H1 (cell line): ENCODE data around the gene TRABD2B. TPM values are rescaled to one million over a fixed set of nuclear protein-coding genes. Genes with fewer than 3 reads are reported as not detected.

Experiments used
- CTCF ChIA-PET: fragments of 300-600 bp; sonication (Branson Sonifier 250); formaldehyde crosslinking; loops from one replicate; lab custom pipeline; 2021; ENCODE audit not compliant: partially characterized antibody; lab: Charles Lee
- POLR2A ChIA-PET: fragments of 300-600 bp; sonication (Branson Sonifier 250); formaldehyde crosslinking; loops from one replicate; lab custom pipeline; 2021; ENCODE audit warnings: inconsistent platforms; ENCODE audit not compliant: partially characterized antibody; lab: Charles Lee
- DNase-seq, 2 experiments: peaks; one replicate each; pipeline versions ENCODE4 v3.0.0 to v3.0.0-alpha.2; 2010 to 2022; ENCODE audit warnings: low spot score in 2 of 2, low read depth in 1 of 2, mixed read lengths in 1 of 2
- FAIRE-seq: peaks from 2 replicates; lab custom pipeline; 2011; peaks lifted over from hg19 to GRCh38; lab: Jason Lieb, UNC
- H2AFZ ChIP-seq: 2 replicates; pipeline ENCODE4 v1.8.1; 2012; ENCODE audit warnings: low read length, inconsistent platforms
- H2AK5ac ChIP-seq: 2 replicates; pipeline ENCODE4 v1.6.1; 2013; ENCODE audit warnings: low read depth, low read length
- H2BK120ac ChIP-seq: replicated peaks from 2 replicates; pipeline ENCODE3; 2013; ENCODE audit warnings: low read depth, low read length, inconsistent platforms
- H2BK12ac ChIP-seq: 2 replicates; pipeline ENCODE4 v1.6.1; 2013; ENCODE audit warnings: low read depth, low read length
- H2BK15ac ChIP-seq: 2 replicates; pipeline ENCODE4 v1.6.1; 2013; ENCODE audit warnings: low read length
- H2BK20ac ChIP-seq: 2 replicates; pipeline ENCODE4 v1.6.1; 2013; ENCODE audit warnings: low read length
- H2BK5ac ChIP-seq: 2 replicates; pipeline ENCODE4 v1.6.1; 2013; ENCODE audit warnings: low read depth, low read length
- H3K14ac ChIP-seq: 2 replicates; pipeline ENCODE4 v1.6.1; 2013; ENCODE audit warnings: inconsistent platforms; ENCODE audit not compliant: insufficient read length
- H3K18ac ChIP-seq: 2 replicates; pipeline ENCODE4 v1.6.1; 2013; ENCODE audit warnings: low read length; ENCODE audit errors: extremely low read depth
- H3K23ac ChIP-seq: 2 replicates; pipeline ENCODE4 v1.6.1; 2013; ENCODE audit warnings: inconsistent platforms; ENCODE audit not compliant: insufficient read length
- H3K23me2 ChIP-seq: 2 replicates; pipeline ENCODE4 v1.6.1; 2013; ENCODE audit warnings: low read depth, low read length
- H3K27ac ChIP-seq: 2 replicates; pipeline ENCODE4 v1.6.1; 2011; ENCODE audit warnings: low read depth, low read length, inconsistent platforms
- H3K27me3 ChIP-seq, 4 experiments: replicated peaks in 1 of 4; 1 replicate in 1 of 4; 2 replicates in 3 of 4; pipeline versions ENCODE4 v1.6.1 to v1.8.1; 2011 to 2013; ENCODE audit warnings: low read length in 3 of 4, mild to moderate bottlenecking in 3 of 4, inconsistent platforms in 2 of 4, mixed read lengths in 2 of 4, moderate library complexity in 1 of 4; ENCODE audit not compliant: control insufficient read depth in 3 of 4, insufficient read depth in 3 of 4; ENCODE audit errors: extremely low read depth in 1 of 4
- H3K36me3 ChIP-seq, 4 experiments: 2 replicates each; pipeline versions ENCODE4 v1.6.1 to v1.8.1; 2011 to 2013; ENCODE audit warnings: mild to moderate bottlenecking in 4 of 4, low read length in 3 of 4, moderate library complexity in 2 of 4, control low read depth in 1 of 4, inconsistent platforms in 1 of 4; ENCODE audit not compliant: insufficient read depth in 4 of 4, control insufficient read depth in 2 of 4
- H3K4ac ChIP-seq: replicated peaks from 2 replicates; pipeline ENCODE3; 2013; ENCODE audit warnings: low read length, low read depth, mixed read lengths, inconsistent platforms; ENCODE audit not compliant: insufficient read length
- H3K4me1 ChIP-seq, 4 experiments: replicated peaks in 1 of 4; 1 replicate in 1 of 4; 2 replicates in 3 of 4; pipeline versions ENCODE4 v1.6.1 to v1.8.1; 2011 to 2013; ENCODE audit warnings: low read length in 3 of 4, inconsistent platforms in 2 of 4, mixed read lengths in 1 of 4; ENCODE audit not compliant: insufficient read depth in 4 of 4, control insufficient read depth in 3 of 4
- H3K4me2 ChIP-seq, 2 experiments: 2 replicates each; pipeline versions ENCODE4 v1.6.1 to v1.8.1; 2011 to 2013; ENCODE audit warnings: low read depth in 2 of 2, low read length in 2 of 2, control low read depth in 1 of 2, inconsistent platforms in 1 of 2, mild to moderate bottlenecking in 1 of 2; ENCODE audit not compliant: insufficient read depth in 1 of 2
- H3K4me3 ChIP-seq, 4 experiments: fragments of 200-600, 300-600 bp in 1 of 4; sonication (generic), shearing (Covaris generic), sonication (Bioruptor Twin) in 1 of 4; 2 replicates each; pipeline versions ENCODE4 v1.5.1 to v1.8.1; 2011 to 2016; ENCODE audit warnings: low read length in 4 of 4, low read depth in 3 of 4, control low read depth in 2 of 4, inconsistent platforms in 2 of 4, mild to moderate bottlenecking in 2 of 4, mixed read lengths in 1 of 4, moderate library complexity in 1 of 4; ENCODE audit not compliant: insufficient read depth in 2 of 4; ENCODE audit errors: extremely low read depth in 1 of 4
- H3K56ac ChIP-seq: replicated peaks from 2 replicates; pipeline ENCODE3; 2013; ENCODE audit warnings: low read depth, mild to moderate bottlenecking, mixed read lengths, low read length, inconsistent platforms; ENCODE audit not compliant: insufficient read length
- H3K79me1 ChIP-seq: 2 replicates; pipeline ENCODE4 v1.6.1; 2013; ENCODE audit warnings: low read depth, low read length, control low read depth
- H3K79me2 ChIP-seq, 2 experiments: 2 replicates each; pipeline versions ENCODE4 v1.6.1 to v1.8.1; 2012 to 2013; ENCODE audit warnings: low read length in 2 of 2, mild to moderate bottlenecking in 2 of 2, inconsistent platforms in 1 of 2; ENCODE audit not compliant: insufficient read depth in 2 of 2, control insufficient read depth in 1 of 2
- H3K9ac ChIP-seq, 4 experiments: replicated peaks in 1 of 4; 1 replicate in 1 of 4; 2 replicates in 3 of 4; pipeline versions ENCODE4 v1.6.1 to v1.8.1; 2011 to 2013; ENCODE audit warnings: low read depth in 3 of 4, low read length in 3 of 4, control low read depth in 2 of 4, mild to moderate bottlenecking in 2 of 4, moderate library complexity in 2 of 4, inconsistent platforms in 1 of 4; ENCODE audit errors: extremely low read depth in 1 of 4
- H3K9me3 ChIP-seq, 2 experiments: 2 replicates each; pipeline versions ENCODE4 v1.6.1 to v1.8.1; 2012 to 2013; ENCODE audit warnings: mild to moderate bottlenecking in 2 of 2, moderate library complexity in 2 of 2, control low read depth in 1 of 2, inconsistent platforms in 1 of 2, low read depth in 1 of 2, low read length in 1 of 2, mixed read lengths in 1 of 2; ENCODE audit not compliant: insufficient read depth in 2 of 2
- H4K20me1 ChIP-seq, 2 experiments: replicated peaks in 1 of 2; 2 replicates each; pipeline versions ENCODE3 to v1.8.1; 2011 to 2013; ENCODE audit warnings: inconsistent platforms in 2 of 2, low read length in 2 of 2, mild to moderate bottlenecking in 1 of 2; ENCODE audit not compliant: insufficient read depth in 2 of 2, control insufficient read depth in 1 of 2
- H4K5ac ChIP-seq: 2 replicates; pipeline ENCODE4 v1.6.1; 2013; ENCODE audit warnings: low read length, low read depth, mixed read lengths, inconsistent platforms; ENCODE audit not compliant: insufficient read length
- H4K8ac ChIP-seq: 2 replicates; pipeline ENCODE4 v1.8.0; 2013; ENCODE audit warnings: mild to moderate bottlenecking, moderate library complexity, low read length, inconsistent platforms; ENCODE audit not compliant: insufficient read depth; ENCODE audit errors: extremely low read depth
- H4K91ac ChIP-seq: replicated peaks from 2 replicates; pipeline ENCODE3; 2013; ENCODE audit warnings: low read length, mixed read lengths, inconsistent platforms; ENCODE audit not compliant: insufficient read length
- CHD2 ChIP-seq: IDR thresholded peaks from 2 replicates; pipeline ENCODE4 v1.6.1; 2012; ENCODE audit warnings: low read length, improper control_type of control experiment
- RAD21 ChIP-seq, 2 experiments: IDR thresholded peaks in 1 of 2; conservative IDR thresholded peaks in 1 of 2; 2 replicates each; pipeline ENCODE4 v1.6.1; 2011; ENCODE audit warnings: low read depth in 2 of 2, low read length in 2 of 2, improper control_type of control experiment in 1 of 2, inconsistent platforms in 1 of 2, mild to moderate bottlenecking in 1 of 2, moderate library complexity in 1 of 2
- WGBS, 2 experiments: shearing (Covaris generic) in 1 of 2; methylation state at CpG; one replicate each; pipeline versions ENCODE4 v1.1.6 to v1.1.7; 2013 to 2015; ENCODE audit warnings: low lambda C conversion rate in 2 of 2, mixed read lengths in 2 of 2, inconsistent platforms in 1 of 2, low coverage in 1 of 2, missing lambda C conversion rate in 1 of 2; ENCODE audit not compliant: insufficient replicate concordance in 2 of 2, insufficient coverage in 1 of 2, insufficient read length in 1 of 2; ENCODE audit errors: extremely low coverage in 1 of 2, missing lambda C conversion rate in 1 of 2; 5-methylcytosine and 5-hydroxymethylcytosine counted together
- polyA plus RNA-seq, 7 experiments: library from polyadenylated mRNA; depleted of rRNA in 3 of 7; stranded (reverse) in 5 of 7; unstranded in 2 of 7; fragments of >200 nt in 5 of 7; fragments of 200-250 nt in 2 of 7; gene quantifications; 1 replicate in 5 of 7; 2 replicates in 1 of 7; 4 replicates in 1 of 7; pipeline versions ENCODE4 v1.2.1 to v1.2.3, GENCODE V29; 2011 to 2013; ENCODE audit warnings: missing spikeins in 2 of 7, mixed read lengths in 2 of 7
- total RNA-seq: library from RNA; stranded (reverse); fragmentation: NEBNext Ultra II Directional; extraction: Animal tissue kit (Norgen Biotek cat#: 25700); gene quantifications from 2 replicates; pipeline ENCODE4 v1.2.1, GENCODE V29; 2021
- TF ChIP-seq, protein P1 (sequence below), 3 experiments: IDR thresholded peaks; 1 replicate in 2 of 3; 2 replicates in 1 of 3; pipeline versions ENCODE4 v1.5.1 to v1.6.1; 2011; ENCODE audit warnings: low read length in 3 of 3, mild to moderate bottlenecking in 3 of 3, inconsistent platforms in 2 of 3, low read depth in 1 of 3, moderate library complexity in 1 of 3; ENCODE audit not compliant: insufficient read depth in 1 of 3; ENCODE audit errors: control extremely low read depth in 1 of 3

TRABD2B gene
- total and polyA plus RNA-seq, 2 of the 8 experiments (the other 6 are each of a cell fraction or from before 2014, with no cell fraction given), result 0.95 to 3.4 TPM

DNA sequence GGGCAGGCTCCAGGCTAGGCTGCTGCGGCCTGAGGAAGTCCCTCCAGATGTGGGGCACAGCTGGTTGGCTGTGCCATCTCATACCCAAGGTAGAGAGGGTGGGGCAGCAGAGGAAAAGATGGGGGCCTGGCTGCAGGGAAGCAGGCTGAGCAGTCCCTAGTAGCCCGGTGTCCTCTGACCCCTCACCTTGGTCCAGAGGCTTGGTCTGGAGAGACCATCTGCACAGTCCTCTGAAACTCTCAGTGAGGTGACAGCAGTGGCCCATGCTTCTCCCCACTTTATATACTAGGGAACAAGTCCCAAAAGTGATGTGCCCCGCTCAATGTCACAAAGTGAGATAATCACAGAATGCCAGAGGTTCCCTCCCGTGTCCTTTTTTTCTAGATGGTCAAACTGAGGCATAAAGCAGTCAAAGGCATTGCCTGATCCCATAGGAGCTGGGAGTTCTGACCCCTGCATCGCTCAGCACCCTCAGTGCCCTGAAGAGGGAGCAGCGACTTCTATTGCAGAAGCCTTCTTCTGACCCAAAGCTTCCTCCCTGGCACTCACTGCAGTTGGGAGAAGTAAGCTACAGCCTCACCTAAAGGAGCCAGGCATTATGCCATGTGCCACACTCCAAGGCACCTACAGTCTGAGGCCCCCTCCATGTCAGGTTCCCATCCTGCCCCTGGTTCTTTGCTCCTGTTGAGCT, 45.5 kb downstream of the TRABD2B start:
- DNase-seq (no peak), FAIRE-seq (no peak)
- H3K14ac ChIP-seq, result no peak overlapping the region
- no peaks in the 10 kb centered on the region for H3K79me2 ChIP-seq
- H2BK5ac ChIP-seq, result no peak overlapping the region
- H3K9ac ChIP-seq, result no peak overlapping the region
- H3K18ac ChIP-seq, result no peak overlapping the region
- CTCF ChIA-PET, result interaction anchor here (0.6 to 8.7 kb wide), 19 partner anchors 8 to 318 kb away, joined by 3 to 63 read pairs (median 4); no protein-coding TSS in a partner anchor
- H2BK20ac ChIP-seq, result no peak overlapping the region
- H3K23ac ChIP-seq, result no peak overlapping the region
- H3K79me1 ChIP-seq, result no peaks in the 10 kb centered on the region
- H4K20me1 ChIP-seq, result peaks cover 0 to 3% of the 10 kb centered on the region in 2 experiments
- TF ChIP-seq, protein P1, sequence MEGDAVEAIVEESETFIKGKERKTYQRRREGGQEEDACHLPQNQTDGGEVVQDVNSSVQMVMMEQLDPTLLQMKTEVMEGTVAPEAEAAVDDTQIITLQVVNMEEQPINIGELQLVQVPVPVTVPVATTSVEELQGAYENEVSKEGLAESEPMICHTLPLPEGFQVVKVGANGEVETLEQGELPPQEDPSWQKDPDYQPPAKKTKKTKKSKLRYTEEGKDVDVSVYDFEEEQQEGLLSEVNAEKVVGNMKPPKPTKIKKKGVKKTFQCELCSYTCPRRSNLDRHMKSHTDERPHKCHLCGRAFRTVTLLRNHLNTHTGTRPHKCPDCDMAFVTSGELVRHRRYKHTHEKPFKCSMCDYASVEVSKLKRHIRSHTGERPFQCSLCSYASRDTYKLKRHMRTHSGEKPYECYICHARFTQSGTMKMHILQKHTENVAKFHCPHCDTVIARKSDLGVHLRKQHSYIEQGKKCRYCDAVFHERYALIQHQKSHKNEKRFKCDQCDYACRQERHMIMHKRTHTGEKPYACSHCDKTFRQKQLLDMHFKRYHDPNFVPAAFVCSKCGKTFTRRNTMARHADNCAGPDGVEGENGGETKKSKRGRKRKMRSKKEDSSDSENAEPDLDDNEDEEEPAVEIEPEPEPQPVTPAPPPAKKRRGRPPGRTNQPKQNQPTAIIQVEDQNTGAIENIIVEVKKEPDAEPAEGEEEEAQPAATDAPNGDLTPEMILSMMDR (IDR thresholded peaks at IDR 0.05; ENCODE audit: control extremely low read depth in 1 of 3, insufficient read depth in 1 of 3, low read depth in 1 of 3, low read length in 3 of 3), result peak; percentile 31 to 53 (median 41); a peak in 3 of 4 replicates
- TF ChIP-seq CHD2, result no peak
- TF ChIP-seq RAD21 (IDR thresholded peaks at IDR 0.05 in 1 of 2, conservative IDR thresholded peaks at IDR 0.05 in 1 of 2; ENCODE audit: low read depth in 2 of 2, low read length in 2 of 2), result peak in 1 of 2 experiments; percentile 39; a peak in 2 of 4 replicates
- no peak overlapping the region for H3K56ac ChIP-seq
- POLR2A ChIA-PET, result no interaction called here
- H2AK5ac ChIP-seq, result no peak overlapping the region
- H3K27ac ChIP-seq, result no peak overlapping the region
- H4K91ac ChIP-seq, result no peak overlapping the region
- no peak overlapping the region for H2BK12ac ChIP-seq
- H2BK15ac ChIP-seq, result no peak overlapping the region
- no peaks in the 10 kb centered on the region for H3K36me3 ChIP-seq
- no peaks in the 10 kb centered on the region for H3K4me1 ChIP-seq
- no peak overlapping the region for H3K4ac ChIP-seq
- no peak overlapping the region for H2BK120ac ChIP-seq
- H4K8ac ChIP-seq, result no peak overlapping the region
- peaks cover 0 to 3% (median 0%) of the 10 kb centered on the region in 4 experiments; a peak in 3 of 7 replicates for H3K27me3 ChIP-seq
- H3K4me3 ChIP-seq, result no peak overlapping the region
- no peaks in the 10 kb centered on the region; the same call in 1 of the 2 replicates for H3K23me2 ChIP-seq
- no peak overlapping the region for H2AFZ ChIP-seq
- H4K5ac ChIP-seq, result no peak overlapping the region
- peaks cover 0 to 13% of the 10 kb centered on the region in 2 experiments; a peak in 3 of 4 replicates for H3K9me3 ChIP-seq
- H3K4me2 ChIP-seq, result no peak overlapping the region
- 83% methylated on average over 6 of the region's 6 CpGs; no CpG with 5 or more reads in 1 of the 2 experiments for WGBS, 2 experiments
